ENCODE results near the gene WAC. TPM values are rescaled to one million over a fixed set of nuclear protein-coding genes. Genes with fewer than 3 reads are reported as not detected.
A peak's percentile ranks its signal among the peaks of the same experiment; 100 is the strongest.

WAC gene
- total and polyA plus RNA-seq, 2 of the 13 experiments (the other 11 are each of a cell fraction or from before 2014, with no cell fraction given) = 69.1 to 96.2 TPM

DNA sequence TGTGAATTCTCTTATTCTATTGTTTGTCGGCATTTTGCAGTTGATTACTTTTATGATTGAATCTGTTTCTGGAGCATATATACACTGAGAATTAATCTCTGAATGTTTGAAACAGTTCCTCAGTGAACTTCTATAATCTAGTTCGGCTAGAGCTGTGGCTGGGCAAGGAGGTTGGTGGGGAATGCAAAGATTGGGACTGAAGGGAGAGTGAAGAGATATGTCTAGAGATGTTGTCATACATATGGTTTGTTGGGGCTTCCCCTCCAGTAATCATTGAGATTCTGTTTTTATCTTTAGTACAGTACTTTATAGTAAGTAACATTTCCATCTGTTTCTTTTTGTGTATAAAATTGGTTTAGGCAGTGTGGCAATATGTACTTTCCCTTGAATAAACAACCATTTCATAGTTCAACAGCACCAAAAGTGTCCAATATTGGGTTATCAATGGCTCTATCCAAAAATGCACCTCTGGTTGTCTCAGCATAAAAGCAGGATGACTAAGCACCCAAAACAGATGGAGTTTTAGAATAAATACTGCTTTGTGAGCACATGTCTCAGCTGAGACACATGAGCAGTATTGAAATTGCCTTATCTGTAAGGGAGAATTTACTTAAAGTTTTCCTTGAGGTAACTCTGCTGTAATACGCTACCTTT is 36.7 kb downstream of the WAC start (continued):
- TF ChIP-seq CEBPB (IDR thresholded peaks at IDR 0.05; ENCODE audit: borderline replicate concordance, low read depth, low read length) = 0 out of 2 replicates have a peak, but pooled peaks have one; percentile 0
- no peak for TF ChIP-seq ZBTB49 (CRISPR knock-in tag; IDR thresholded peaks at IDR 0.05; ENCODE audit: borderline replicate concordance)
- TF ChIP-seq SMYD3 (CRISPR knock-in tag; IDR thresholded peaks at IDR 0.05) = no peak
- peak; percentile 50; the same call in 1 of the 2 replicates for TF ChIP-seq SIX1 (CRISPR knock-in tag; IDR thresholded peaks at IDR 0.05; ENCODE audit: borderline replicate concordance)
- TF ChIP-seq TBL1XR1 (IDR thresholded peaks at IDR 0.05; ENCODE audit: borderline replicate concordance, low read length, partially characterized antibody) = no peak
- no peak for TF ChIP-seq MXD3 (CRISPR knock-in tag; IDR thresholded peaks at IDR 0.05)
- no peak for TF ChIP-seq PAWR (CRISPR knock-in tag; IDR thresholded peaks at IDR 0.05; ENCODE audit: borderline replicate concordance)
- no peak for TF ChIP-seq RBFOX2 (IDR thresholded peaks at IDR 0.05; ENCODE audit: low read depth, low read length)
- peak; percentile 60 for TF ChIP-seq SAP130 (CRISPR knock-in tag; IDR thresholded peaks at IDR 0.05; ENCODE audit: low read depth)
- no peak for TF ChIP-seq SNRNP70 (IDR thresholded peaks at IDR 0.05; ENCODE audit: low read depth, low read length)
- no peak for TF ChIP-seq FOXA1 (IDR thresholded peaks at IDR 0.05)
- TF ChIP-seq FOXA1 (CRISPR knock-in tag; IDR thresholded peaks at IDR 0.05) = peak; percentile 80
- no peak for TF ChIP-seq SNAI1 (CRISPR knock-in tag; IDR thresholded peaks at IDR 0.05; ENCODE audit: borderline replicate concordance)
- TF ChIP-seq, protein P1, sequence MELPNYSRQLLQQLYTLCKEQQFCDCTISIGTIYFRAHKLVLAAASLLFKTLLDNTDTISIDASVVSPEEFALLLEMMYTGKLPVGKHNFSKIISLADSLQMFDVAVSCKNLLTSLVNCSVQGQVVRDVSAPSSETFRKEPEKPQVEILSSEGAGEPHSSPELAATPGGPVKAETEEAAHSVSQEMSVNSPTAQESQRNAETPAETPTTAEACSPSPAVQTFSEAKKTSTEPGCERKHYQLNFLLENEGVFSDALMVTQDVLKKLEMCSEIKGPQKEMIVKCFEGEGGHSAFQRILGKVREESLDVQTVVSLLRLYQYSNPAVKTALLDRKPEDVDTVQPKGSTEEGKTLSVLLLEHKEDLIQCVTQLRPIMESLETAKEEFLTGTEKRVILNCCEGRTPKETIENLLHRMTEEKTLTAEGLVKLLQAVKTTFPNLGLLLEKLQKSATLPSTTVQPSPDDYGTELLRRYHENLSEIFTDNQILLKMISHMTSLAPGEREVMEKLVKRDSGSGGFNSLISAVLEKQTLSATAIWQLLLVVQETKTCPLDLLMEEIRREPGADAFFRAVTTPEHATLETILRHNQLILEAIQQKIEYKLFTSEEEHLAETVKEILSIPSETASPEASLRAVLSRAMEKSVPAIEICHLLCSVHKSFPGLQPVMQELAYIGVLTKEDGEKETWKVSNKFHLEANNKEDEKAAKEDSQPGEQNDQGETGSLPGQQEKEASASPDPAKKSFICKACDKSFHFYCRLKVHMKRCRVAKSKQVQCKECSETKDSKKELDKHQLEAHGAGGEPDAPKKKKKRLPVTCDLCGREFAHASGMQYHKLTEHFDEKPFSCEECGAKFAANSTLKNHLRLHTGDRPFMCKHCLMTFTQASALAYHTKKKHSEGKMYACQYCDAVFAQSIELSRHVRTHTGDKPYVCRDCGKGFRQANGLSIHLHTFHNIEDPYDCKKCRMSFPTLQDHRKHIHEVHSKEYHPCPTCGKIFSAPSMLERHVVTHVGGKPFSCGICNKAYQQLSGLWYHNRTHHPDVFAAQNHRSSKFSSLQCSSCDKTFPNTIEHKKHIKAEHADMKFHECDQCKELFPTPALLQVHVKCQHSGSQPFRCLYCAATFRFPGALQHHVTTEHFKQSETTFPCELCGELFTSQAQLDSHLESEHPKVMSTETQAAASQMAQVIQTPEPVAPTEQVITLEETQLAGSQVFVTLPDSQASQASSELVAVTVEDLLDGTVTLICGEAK (IDR thresholded peaks at IDR 0.05) = no peak
- TF ChIP-seq, protein P1 (CRISPR knock-in tag; IDR thresholded peaks at IDR 0.05) = no peak
- 0 out of 2 replicates have a peak, but pooled peaks have one; percentile 19 for TF ChIP-seq GATAD2A (CRISPR knock-in tag; IDR thresholded peaks at IDR 0.05)
- TF ChIP-seq, protein P2, sequence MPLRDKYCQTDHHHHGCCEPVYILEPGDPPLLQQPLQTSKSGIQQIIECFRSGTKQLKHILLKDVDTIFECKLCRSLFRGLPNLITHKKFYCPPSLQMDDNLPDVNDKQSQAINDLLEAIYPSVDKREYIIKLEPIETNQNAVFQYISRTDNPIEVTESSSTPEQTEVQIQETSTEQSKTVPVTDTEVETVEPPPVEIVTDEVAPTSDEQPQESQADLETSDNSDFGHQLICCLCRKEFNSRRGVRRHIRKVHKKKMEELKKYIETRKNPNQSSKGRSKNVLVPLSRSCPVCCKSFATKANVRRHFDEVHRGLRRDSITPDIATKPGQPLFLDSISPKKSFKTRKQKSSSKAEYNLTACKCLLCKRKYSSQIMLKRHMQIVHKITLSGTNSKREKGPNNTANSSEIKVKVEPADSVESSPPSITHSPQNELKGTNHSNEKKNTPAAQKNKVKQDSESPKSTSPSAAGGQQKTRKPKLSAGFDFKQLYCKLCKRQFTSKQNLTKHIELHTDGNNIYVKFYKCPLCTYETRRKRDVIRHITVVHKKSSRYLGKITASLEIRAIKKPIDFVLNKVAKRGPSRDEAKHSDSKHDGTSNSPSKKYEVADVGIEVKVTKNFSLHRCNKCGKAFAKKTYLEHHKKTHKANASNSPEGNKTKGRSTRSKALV (CRISPR knock-in tag; IDR thresholded peaks at IDR 0.05) = no peak
